ENCODE measurements around the gene ME3. TPM values are rescaled to one million over a fixed set of nuclear protein-coding genes. Genes with fewer than 3 reads are reported as not detected.

Gene ME3
- total RNA-seq, 1 donor from 2014 or later: 86.1 TPM

Other genes starting within 250 kb of the ME3 start
- 19.9 TPM for gene PRSS23, start 127.9 kb upstream of the ME3 start, total RNA-seq